PFSK-1 (cell line): Measurements from ENCODE around the gene BMP5.

Experiments
- POLR2AphosphoS5 ChIP-seq: IDR thresholded peaks from 2 replicates; pipeline ENCODE4 v1.6.1; 2012; ENCODE audit warnings: low read depth, mild to moderate bottlenecking, control low read depth, low read length, moderate library complexity
- SIN3A ChIP-seq: IDR thresholded peaks from 2 replicates; pipeline ENCODE4 v1.6.1; 2012; ENCODE audit warnings: mild to moderate bottlenecking, low read length, moderate library complexity, borderline replicate concordance; ENCODE audit not compliant: insufficient read depth

- no peak for TF ChIP-seq POLR2AphosphoS5
- no peak for TF ChIP-seq SIN3A
Observed at GRCh38 chr6:55919716-55920308, 44.4 kb upstream of the BMP5 start.
